Embryonic facial prominence (tissue), 1 donor: ENCODE data around the gene TCFL5.
"Not testable (repeated sequence)": the region's sequence is repeated elsewhere in the genome, so short reads cannot be mapped to it uniquely, and the experiment has no call there.

Source experiments
- DNase-seq: peaks from one replicate; pipeline ENCODE4 v3.0.0-alpha.2; 2016; ENCODE audit errors: extremely low spot score

TCFL5 gene

GRCh38 chr20:62880147-62880934, 18.7 kb upstream of the TCFL5 start:
- DNase-seq: no peak

- no peak for DNase-seq
Observed at GRCh38 chr20:62879275-62880146, 17.9 kb upstream of the TCFL5 start.

GRCh38 chr20:62878244-62879038, 16.8 kb upstream of the TCFL5 start:
- no peak for DNase-seq

- DNase-seq: no peak
Observed at GRCh38 chr20:62876902-62877816, 15.5 kb upstream of the TCFL5 start.

GRCh38 chr20:62876501-62876901, 14.9 kb upstream of the TCFL5 start:
- no peak for DNase-seq

- no peak for DNase-seq
Observed at GRCh38 chr20:62875419-62876361, 14.1 kb upstream of the TCFL5 start.

GRCh38 chr20:62874964-62875344, 13.3 kb upstream of the TCFL5 start:
- DNase-seq: no peak

- DNase-seq: not testable (repeated sequence)
Observed at GRCh38 chr20:62873681-62874031, 12.0 kb upstream of the TCFL5 start.

- no peak for DNase-seq
Observed at GRCh38 chr20:62873280-62873679, 11.7 kb upstream of the TCFL5 start.

- DNase-seq: no peak
Observed at GRCh38 chr20:62872862-62873261, 11.2 kb upstream of the TCFL5 start.

- DNase-seq: no peak
Observed at GRCh38 chr20:62872184-62872847, 10.7 kb upstream of the TCFL5 start.

- DNase-seq: no peak
Observed at GRCh38 chr20:62864207-62864606, 2.6 kb upstream of the TCFL5 start.

GRCh38 chr20:62860924-62861691, 514 bp downstream of the TCFL5 start:
- DNase-seq: no peak

GRCh38 chr20:62860391-62860923, 1.2 kb downstream of the TCFL5 start:
- DNase-seq: no peak

GRCh38 chr20:62859721-62860120, 1.9 kb downstream of the TCFL5 start:
- DNase-seq: no peak

- DNase-seq: no peak
Observed at GRCh38 chr20:62858058-62858830, 3.4 kb downstream of the TCFL5 start.

- no peak for DNase-seq
Observed at GRCh38 chr20:62856931-62857619, 4.5 kb downstream of the TCFL5 start.
